Measurements from ENCODE around the gene VPS37C.

The VPS37C gene

GRCh38 chr11:61140416-61140815 lies 20.8 kb downstream of the VPS37C start:
- no peak overlapping the region for H3K4me3 ChIP-seq (ENCODE audit: low read length)

GRCh38 chr11:61139387-61139786 lies 21.8 kb downstream of the VPS37C start:
- Histone ChIP-seq H3K4me1 (ENCODE audit: control insufficient read depth, low read depth, low read length) (peaks cover 4% of the 10 kb centered on the region), H3K36me3 (ENCODE audit: control insufficient read depth, low read depth, low read length) (no peaks in the 10 kb centered on the region), H3K27me3 (ENCODE audit: control insufficient read depth, insufficient read depth, low read length) (no peaks in the 10 kb centered on the region), H3K9me3 (ENCODE audit: control insufficient read depth, low read depth, low read length) (no peaks in the 10 kb centered on the region), H3K27ac (ENCODE audit: low read length) (no peak overlapping the region), H3K9ac (ENCODE audit: low read length) (no peak overlapping the region), H3K4me3 (ENCODE audit: low read length) (no peak overlapping the region)

More at GRCh38 chr11:61140416-61140815, 20.8 kb downstream of the VPS37C start:
- H3K27me3 ChIP-seq (ENCODE audit: control insufficient read depth, insufficient read depth, low read length), result no peaks in the 10 kb centered on the region
- no peak overlapping the region for H3K9ac ChIP-seq (ENCODE audit: low read length)
- no peaks in the 10 kb centered on the region for H3K36me3 ChIP-seq (ENCODE audit: control insufficient read depth, low read depth, low read length)
- no peaks in the 10 kb centered on the region for H3K9me3 ChIP-seq (ENCODE audit: control insufficient read depth, low read depth, low read length)
- no peak overlapping the region for H3K27ac ChIP-seq (ENCODE audit: low read length)
- no peaks in the 10 kb centered on the region for H3K4me1 ChIP-seq (ENCODE audit: control insufficient read depth, low read depth, low read length)

GRCh38 chr11:61138935-61139334 lies 22.3 kb downstream of the VPS37C start:
- H3K9me3 ChIP-seq (ENCODE audit: control insufficient read depth, low read depth, low read length), result no peaks in the 10 kb centered on the region
- H3K27ac ChIP-seq (ENCODE audit: low read length), result no peak overlapping the region
- H3K36me3 ChIP-seq (ENCODE audit: control insufficient read depth, low read depth, low read length), result no peaks in the 10 kb centered on the region
- H3K27me3 ChIP-seq (ENCODE audit: control insufficient read depth, insufficient read depth, low read length), result no peaks in the 10 kb centered on the region
- no peak overlapping the region for H3K4me3 ChIP-seq (ENCODE audit: low read length)
- no peak overlapping the region for H3K9ac ChIP-seq (ENCODE audit: low read length)
- H3K4me1 ChIP-seq (ENCODE audit: control insufficient read depth, low read depth, low read length), result peaks cover 4% of the 10 kb centered on the region

DNA sequence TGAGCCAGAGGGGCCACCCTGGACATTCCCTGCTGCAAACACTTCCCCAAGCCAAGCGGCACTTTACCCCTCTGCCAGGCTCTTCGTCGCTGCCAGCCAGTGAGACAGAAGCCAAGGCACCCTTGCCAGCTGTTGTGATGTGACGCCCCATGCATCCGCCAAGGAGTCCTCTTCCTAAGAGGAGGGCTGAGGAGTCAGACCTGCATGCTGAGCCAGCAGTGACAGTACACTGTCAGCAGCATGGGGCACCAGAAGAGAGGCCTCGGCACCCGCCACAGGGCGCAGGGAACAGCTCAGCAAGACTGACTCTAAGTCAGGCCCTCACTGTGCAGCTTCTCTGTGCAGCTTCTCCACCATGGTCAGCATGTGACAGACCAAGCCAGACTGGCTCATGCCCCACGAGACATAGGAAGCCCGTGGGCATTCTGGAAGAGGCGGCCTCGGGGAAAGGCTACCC lies 26.4 kb downstream of the VPS37C start:
- no peak overlapping the region for H3K9ac ChIP-seq (ENCODE audit: low read length)
- H3K4me3 ChIP-seq (ENCODE audit: low read length), result no peak overlapping the region
- H3K27ac ChIP-seq (ENCODE audit: low read length), result no peak overlapping the region
- H3K4me1 ChIP-seq (ENCODE audit: control insufficient read depth, low read depth, low read length), result peaks cover 7% of the 10 kb centered on the region
- H3K9me3 ChIP-seq (ENCODE audit: control insufficient read depth, low read depth, low read length), result no peaks in the 10 kb centered on the region
- peaks cover 4% of the 10 kb centered on the region for H3K36me3 ChIP-seq (ENCODE audit: control insufficient read depth, low read depth, low read length)
- no peaks in the 10 kb centered on the region for H3K27me3 ChIP-seq (ENCODE audit: control insufficient read depth, insufficient read depth, low read length)

DNA sequence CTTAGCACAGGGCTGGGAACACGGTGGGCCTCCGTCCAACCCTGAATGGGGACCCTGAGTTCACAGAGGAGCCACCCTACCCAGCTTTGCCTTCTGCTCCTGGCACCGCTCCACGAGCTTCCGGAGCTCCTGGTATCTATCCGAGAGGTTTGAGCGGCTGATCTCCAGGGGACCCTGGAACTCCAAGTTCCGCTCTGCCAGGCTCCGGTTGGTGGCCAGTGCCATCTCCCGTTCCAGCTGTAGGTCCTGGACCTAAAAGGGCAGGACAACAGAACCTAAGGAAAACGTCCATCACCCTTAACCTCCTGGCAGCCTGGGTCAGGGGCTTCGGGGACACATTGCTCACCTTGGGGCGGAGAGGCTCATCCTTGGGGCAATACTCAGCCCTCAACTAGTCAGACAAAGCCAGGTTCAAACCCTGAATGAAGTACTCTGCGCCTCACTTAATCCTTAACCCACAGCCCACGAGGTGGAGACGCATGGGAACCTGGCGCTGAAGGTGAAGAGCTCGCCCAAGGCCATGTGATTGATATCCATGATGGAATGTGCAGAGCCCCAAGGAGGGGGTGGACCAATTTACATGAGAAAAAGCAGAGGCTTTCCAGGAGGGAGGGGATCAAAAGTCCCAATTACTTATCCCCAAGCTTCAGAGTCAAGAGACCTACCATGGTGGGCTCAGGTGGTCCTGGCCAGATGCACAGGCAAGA lies 27.1 kb downstream of the VPS37C start:
- Histone ChIP-seq H3K9ac (ENCODE audit: low read length) (no peak overlapping the region), H3K9me3 (ENCODE audit: control insufficient read depth, low read depth, low read length) (no peaks in the 10 kb centered on the region), H3K27ac (ENCODE audit: low read length) (no peak overlapping the region), H3K4me3 (ENCODE audit: low read length) (no peak overlapping the region), H3K4me1 (ENCODE audit: control insufficient read depth, low read depth, low read length) (peaks cover 11% of the 10 kb centered on the region), H3K27me3 (ENCODE audit: control insufficient read depth, insufficient read depth, low read length) (no peaks in the 10 kb centered on the region), H3K36me3 (ENCODE audit: control insufficient read depth, low read depth, low read length) (peaks cover 4% of the 10 kb centered on the region)

DNA sequence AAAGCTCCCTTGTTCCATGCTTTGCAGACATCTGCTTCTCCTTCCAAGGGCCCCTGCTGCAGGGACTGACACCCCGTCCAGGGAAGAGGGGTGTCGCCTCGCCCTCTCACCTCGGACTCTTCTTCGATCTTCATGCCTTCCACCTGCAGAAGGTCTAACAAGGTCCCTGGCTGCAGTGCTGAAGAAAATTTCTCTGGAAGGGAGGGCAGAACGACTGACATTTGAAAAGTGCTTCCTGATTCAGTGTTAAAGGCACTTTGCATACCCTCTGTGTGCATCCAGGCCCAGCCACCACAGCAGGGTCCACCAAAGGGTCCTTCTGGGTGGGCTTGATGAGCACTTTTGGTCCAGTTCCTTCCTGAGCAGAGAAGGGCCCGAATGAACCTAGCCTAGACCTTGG lies 28.1 kb downstream of the VPS37C start:
- no peak overlapping the region for H3K4me3 ChIP-seq (ENCODE audit: low read length)
- no peak overlapping the region for H3K9ac ChIP-seq (ENCODE audit: low read length)
- H3K4me1 ChIP-seq (ENCODE audit: control insufficient read depth, low read depth, low read length), result peaks cover 11% of the 10 kb centered on the region
- H3K9me3 ChIP-seq (ENCODE audit: control insufficient read depth, low read depth, low read length), result no peaks in the 10 kb centered on the region
- H3K27ac ChIP-seq (ENCODE audit: low read length), result no peak overlapping the region
- peaks cover 4% of the 10 kb centered on the region for H3K36me3 ChIP-seq (ENCODE audit: control insufficient read depth, low read depth, low read length)
- no peaks in the 10 kb centered on the region for H3K27me3 ChIP-seq (ENCODE audit: control insufficient read depth, insufficient read depth, low read length)

GRCh38 chr11:61132646-61133045 lies 28.6 kb downstream of the VPS37C start:
- Histone ChIP-seq H3K9me3 (ENCODE audit: control insufficient read depth, low read depth, low read length) (no peaks in the 10 kb centered on the region), H3K27me3 (ENCODE audit: control insufficient read depth, insufficient read depth, low read length) (no peaks in the 10 kb centered on the region), H3K9ac (ENCODE audit: low read length) (no peak overlapping the region), H3K27ac (ENCODE audit: low read length) (no peak overlapping the region), H3K36me3 (ENCODE audit: control insufficient read depth, low read depth, low read length) (peaks cover 4% of the 10 kb centered on the region), H3K4me1 (ENCODE audit: control insufficient read depth, low read depth, low read length) (peaks cover 11% of the 10 kb centered on the region), H3K4me3 (ENCODE audit: low read length) (no peak overlapping the region)

DNA sequence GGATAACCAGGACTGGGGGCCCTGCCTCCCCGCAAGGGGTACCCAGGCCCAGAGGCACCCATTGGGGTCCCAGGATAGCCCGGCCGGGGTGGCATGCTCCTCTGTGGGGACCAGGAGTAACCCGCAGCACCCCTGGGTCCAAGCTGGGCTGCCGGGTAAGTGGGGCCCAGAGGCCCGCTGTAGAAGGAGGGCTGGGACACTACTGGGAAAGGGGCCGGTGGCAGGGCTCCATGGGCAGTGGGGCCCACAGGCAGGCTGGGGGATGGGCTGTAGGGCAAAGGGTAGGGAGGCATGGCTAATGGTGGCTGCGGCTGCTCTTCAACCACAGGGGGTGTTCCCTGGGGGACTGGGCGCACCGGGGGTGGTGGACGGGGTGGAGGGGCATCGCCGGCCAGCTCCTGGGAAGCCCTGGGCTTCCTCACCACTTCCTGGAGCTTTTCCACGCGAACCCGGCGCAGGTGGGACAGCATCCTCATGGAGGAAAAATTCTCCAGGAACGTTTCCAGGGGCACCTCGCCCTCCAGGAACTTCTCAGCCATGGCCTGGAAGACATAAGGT lies 29.1 kb downstream of the VPS37C start:
- Histone ChIP-seq H3K27me3 (ENCODE audit: control insufficient read depth, insufficient read depth, low read length) (no peaks in the 10 kb centered on the region), H3K9me3 (ENCODE audit: control insufficient read depth, low read depth, low read length) (no peaks in the 10 kb centered on the region), H3K36me3 (ENCODE audit: control insufficient read depth, low read depth, low read length) (peaks cover 4% of the 10 kb centered on the region), H3K4me1 (ENCODE audit: control insufficient read depth, low read depth, low read length) (peaks cover 11% of the 10 kb centered on the region), H3K4me3 (ENCODE audit: low read length) (no peak overlapping the region), H3K9ac (ENCODE audit: low read length) (no peak overlapping the region), H3K27ac (ENCODE audit: low read length) (no peak overlapping the region)

- Histone ChIP-seq H3K9me3 (ENCODE audit: control insufficient read depth, low read depth, low read length) (no peaks in the 10 kb centered on the region), H3K4me1 (ENCODE audit: control insufficient read depth, low read depth, low read length) (peaks cover 11% of the 10 kb centered on the region), H3K27ac (ENCODE audit: low read length) (no peak overlapping the region), H3K9ac (ENCODE audit: low read length) (no peak overlapping the region), H3K4me3 (ENCODE audit: low read length) (no peak overlapping the region), H3K27me3 (ENCODE audit: control insufficient read depth, insufficient read depth, low read length) (no peaks in the 10 kb centered on the region), H3K36me3 (ENCODE audit: control insufficient read depth, low read depth, low read length) (peaks cover 4% of the 10 kb centered on the region)
Measured at GRCh38 chr11:61131586-61131985, 29.6 kb downstream of the VPS37C start.

- Histone ChIP-seq H3K36me3 (ENCODE audit: control insufficient read depth, low read depth, low read length) (peaks cover 4% of the 10 kb centered on the region), H3K4me1 (ENCODE audit: control insufficient read depth, low read depth, low read length) (peaks cover 11% of the 10 kb centered on the region), H3K9me3 (ENCODE audit: control insufficient read depth, low read depth, low read length) (no peaks in the 10 kb centered on the region), H3K9ac (ENCODE audit: low read length) (no peak overlapping the region), H3K4me3 (ENCODE audit: low read length) (no peak overlapping the region), H3K27ac (ENCODE audit: low read length) (no peak overlapping the region), H3K27me3 (ENCODE audit: control insufficient read depth, insufficient read depth, low read length) (no peaks in the 10 kb centered on the region)
Measured at GRCh38 chr11:61131186-61131585, 30.0 kb downstream of the VPS37C start.

DNA sequence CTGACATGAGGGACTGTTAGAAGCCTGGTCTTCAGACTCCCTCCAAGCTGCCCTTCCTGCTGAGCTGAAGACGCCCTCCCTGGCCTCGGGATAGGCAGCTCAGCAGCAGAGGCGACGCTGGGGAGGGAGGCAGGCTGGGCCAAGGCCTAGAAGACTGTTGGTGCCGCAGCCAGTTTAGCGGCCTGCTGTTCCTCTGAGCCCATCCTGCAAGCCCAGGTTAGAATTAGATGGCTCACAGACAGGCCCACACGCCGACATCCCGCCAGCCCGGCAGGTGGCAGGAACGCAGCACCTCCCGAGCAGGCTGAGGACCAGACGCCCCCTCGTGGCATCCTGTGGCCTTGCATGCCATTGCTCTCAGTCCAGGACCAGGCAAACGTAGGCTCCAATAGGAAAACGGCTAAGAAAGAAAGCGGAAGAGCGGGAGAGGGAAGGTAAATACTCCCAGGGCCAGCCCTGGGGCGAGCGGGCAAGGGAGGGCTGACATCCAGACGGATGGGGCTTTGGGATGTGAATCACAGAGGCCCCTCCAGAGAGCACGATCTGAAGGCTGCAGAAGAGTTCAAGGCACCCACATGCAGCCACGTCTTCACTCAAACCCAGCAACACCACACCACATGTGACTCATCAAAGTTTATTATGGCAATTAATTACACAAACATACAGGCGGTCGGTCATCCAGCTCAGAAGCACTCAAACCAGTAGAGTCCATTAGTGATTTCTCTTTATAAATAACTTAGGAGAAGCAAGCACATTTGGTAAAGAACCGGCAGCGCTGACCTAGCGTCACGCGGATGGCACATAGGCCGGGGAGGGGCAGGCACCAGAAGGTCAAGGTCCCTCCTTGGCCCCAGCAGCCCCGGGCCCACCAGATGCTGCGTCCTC lies 31.3 kb downstream of the VPS37C start:
- Histone ChIP-seq H3K4me3 (ENCODE audit: low read length) (no peak overlapping the region), H3K27ac (ENCODE audit: low read length) (no peak overlapping the region), H3K9ac (ENCODE audit: low read length) (no peak overlapping the region), H3K4me1 (ENCODE audit: control insufficient read depth, low read depth, low read length) (peaks cover 11% of the 10 kb centered on the region), H3K27me3 (ENCODE audit: control insufficient read depth, insufficient read depth, low read length) (no peaks in the 10 kb centered on the region), H3K36me3 (ENCODE audit: control insufficient read depth, low read depth, low read length) (peaks cover 4% of the 10 kb centered on the region), H3K9me3 (ENCODE audit: control insufficient read depth, low read depth, low read length) (no peaks in the 10 kb centered on the region)

Measured in iPS-18a (cell line).